ENCODE measurements around the gene CDK5RAP2. TPM values are rescaled to one million over a fixed set of nuclear protein-coding genes. Genes with fewer than 3 reads are reported as not detected.

Gene CDK5RAP2
- total and polyA plus RNA-seq, 8 donors: 14.8 to 37.1 (median 21.7) TPM

GRCh38 chr9:120616966-120617935, 37.3 kb upstream of the CDK5RAP2 start:
- no peaks in the 10 kb centered on the region for H3K9me3 ChIP-seq
- no peak overlapping the region for H3K4me3 ChIP-seq
- no peaks in the 10 kb centered on the region for H3K36me3 ChIP-seq
- H3K27ac ChIP-seq: no peak overlapping the region
- no peak for TF ChIP-seq CTCF (IDR thresholded peaks at IDR 0.05)
- H3K4me1 ChIP-seq: peaks cover 0 to 7% (median 5%) of the 10 kb centered on the region in 3 donors
- DNase-seq (no peak), FAIRE-seq (no peak), ATAC-seq (no peak)
- no peaks in the 10 kb centered on the region for H3K27me3 ChIP-seq
- intact Hi-C loops (cut with DNase I): no loop called here

GRCh38 chr9:120612218-120612617, 32.3 kb upstream of the CDK5RAP2 start:
- H3K4me1 ChIP-seq: no peaks in the 10 kb centered on the region

GRCh38 chr9:120611690-120612068, 31.7 kb upstream of the CDK5RAP2 start:
- no peak for DNase-seq
- intact Hi-C loops (cut with DNase I): no loop called here
- H3K4me1 ChIP-seq: no peaks in the 10 kb centered on the region
- no peak for ATAC-seq
- no peaks in the 10 kb centered on the region for H3K36me3 ChIP-seq
- 90 to 95% methylated on average over 1 of the region's 1 CpG for WGBS, 2 donors
- H3K9me3 ChIP-seq: no peaks in the 10 kb centered on the region
- no peak for FAIRE-seq
- H3K27ac ChIP-seq: no peak overlapping the region
- no peak overlapping the region for H3K4me3 ChIP-seq
- no peaks in the 10 kb centered on the region for H3K27me3 ChIP-seq
- no peak for TF ChIP-seq CTCF (IDR thresholded peaks at IDR 0.05)

More at GRCh38 chr9:120612218-120612617, 32.3 kb upstream of the CDK5RAP2 start:
- ATAC-seq (no peak), DNase-seq (no peak), FAIRE-seq (no peak)
- Histone ChIP-seq H3K9me3 (no peaks in the 10 kb centered on the region), H3K4me3 (no peak overlapping the region), H3K36me3 (no peaks in the 10 kb centered on the region), H3K27ac (no peak overlapping the region), H3K27me3 (no peaks in the 10 kb centered on the region)
- no peak for TF ChIP-seq CTCF (IDR thresholded peaks at IDR 0.05)
- intact Hi-C loops (cut with DNase I): no loop called here
- WGBS, 2 donors: 96 to 97% methylated on average over 1 of the region's 1 CpG

- FAIRE-seq: no peak
- no peak for ATAC-seq
- intact Hi-C loops (cut with DNase I): no loop called here
- H3K4me1 ChIP-seq: no peaks in the 10 kb centered on the region
- no peaks in the 10 kb centered on the region for H3K9me3 ChIP-seq
- no peak overlapping the region for H3K27ac ChIP-seq
- DNase-seq: no peak
- no peaks in the 10 kb centered on the region for H3K27me3 ChIP-seq
- no peak for TF ChIP-seq CTCF (IDR thresholded peaks at IDR 0.05)
- no peaks in the 10 kb centered on the region for H3K36me3 ChIP-seq
- no peak overlapping the region for H3K4me3 ChIP-seq
These were observed 31.2 kb upstream of the CDK5RAP2 start for GRCh38 chr9:120610975-120611689.
